GM03348 (cell line): ENCODE measurements around the gene CYBA.

Experiments used
- DNase-seq: peaks from one replicate; pipeline ENCODE4 v3.0.0; 2012; ENCODE audit warnings: low spot score

The CYBA gene

GRCh38 chr16:88662843-88663606 lies 12.2 kb upstream of the CYBA start, which contains the start of gene MVD:
MVD (minus strand) TSS chr16:88663091; CDS start chr16:88663080, 11 bp downstream.
- DNase-seq = peak; percentile 100

DNA sequence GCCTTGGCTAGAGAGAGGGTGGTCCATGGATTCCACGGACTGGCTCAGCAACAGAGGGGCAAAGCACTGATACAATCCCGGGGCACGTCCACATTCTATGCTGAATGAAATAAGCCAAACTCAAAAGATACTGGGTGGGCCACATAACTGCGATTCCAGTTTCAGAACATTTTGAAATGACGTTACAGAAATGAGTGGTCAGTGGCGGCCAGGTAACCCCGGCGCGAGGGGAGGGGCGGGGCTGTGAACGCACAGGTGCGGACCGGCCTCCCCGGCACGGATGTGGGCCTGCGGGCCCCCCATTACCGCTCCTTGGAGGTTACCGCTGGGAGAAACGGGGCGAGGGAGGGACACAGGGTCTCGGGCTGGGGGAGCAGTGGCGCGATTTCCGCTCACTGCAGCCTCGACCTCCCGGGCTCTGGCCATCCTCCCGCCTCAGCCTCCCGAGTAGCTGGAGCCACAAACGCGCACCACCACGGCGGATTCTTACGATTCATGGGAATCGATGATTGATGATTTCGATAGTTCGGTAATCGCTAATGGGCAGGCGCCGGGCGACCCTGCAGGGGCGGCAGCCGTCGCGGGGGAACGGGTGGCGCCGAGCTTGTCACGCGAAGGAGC lies 11.5 kb upstream of the CYBA start:
- no peak for DNase-seq

GRCh38 chr16:88661468-88661867 lies 10.6 kb upstream of the CYBA start:
- DNase-seq = no peak

GRCh38 chr16:88659160-88659559 lies 8.3 kb upstream of the CYBA start:
- no peak for DNase-seq

DNA sequence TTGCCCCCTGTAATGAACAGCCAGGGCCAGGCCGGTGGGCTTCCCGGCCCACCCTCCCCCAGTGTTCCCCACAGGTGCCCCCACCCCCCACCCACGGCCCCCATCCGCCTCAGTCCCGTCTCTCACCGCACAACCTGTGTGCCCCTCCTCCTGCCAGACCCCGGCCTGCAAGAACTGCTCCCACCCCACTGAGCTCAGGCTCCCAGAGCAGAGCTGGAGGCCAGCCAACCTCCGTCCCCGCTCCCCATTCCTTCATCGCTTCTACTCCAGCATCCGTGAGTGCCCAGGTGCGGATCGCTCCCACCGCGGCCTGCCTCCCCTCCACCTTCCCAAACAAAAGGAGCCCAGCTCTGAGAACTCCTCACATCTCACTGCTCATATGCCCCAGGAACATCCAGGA lies 7.9 kb upstream of the CYBA start:
- no peak for DNase-seq

GRCh38 chr16:88657371-88657770 lies 6.5 kb upstream of the CYBA start:
- no peak for DNase-seq

DNA sequence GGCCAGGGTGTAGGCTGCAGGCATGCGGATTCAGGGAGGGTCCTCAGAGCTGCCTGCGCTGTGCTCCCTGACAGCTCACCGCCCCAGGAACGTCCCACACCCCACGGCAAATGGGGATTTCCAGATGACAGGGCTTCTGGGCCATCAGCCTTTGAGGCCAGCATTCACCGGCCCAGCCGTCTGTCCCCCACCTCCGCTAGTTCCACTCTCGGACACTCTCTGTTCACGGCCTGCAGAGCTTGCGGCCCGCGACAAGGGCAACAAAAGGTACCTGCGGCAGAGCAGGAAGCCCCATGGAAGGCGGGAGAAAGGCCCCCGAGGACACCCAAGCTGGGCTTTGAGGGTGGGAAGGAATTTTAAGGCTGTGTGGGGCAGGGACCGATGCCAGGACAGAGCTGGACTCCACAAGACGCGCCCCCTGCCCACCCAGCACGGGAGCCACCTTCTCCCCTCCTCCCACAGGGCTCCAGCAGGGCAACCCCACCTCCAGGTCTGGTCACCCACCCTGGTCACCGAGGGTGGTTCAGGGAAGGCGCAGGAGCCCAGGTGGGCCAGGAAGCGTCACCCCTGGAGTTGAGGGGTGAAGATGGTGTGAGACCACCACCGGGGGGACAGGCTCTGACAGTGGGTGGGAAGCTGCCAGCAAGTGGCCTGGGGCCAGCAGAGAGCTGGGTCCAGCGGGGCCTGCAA lies 5.6 kb upstream of the CYBA start:
- no peak for DNase-seq

- no peak for DNase-seq
Measured at GRCh38 chr16:88655733-88656281, 5.0 kb upstream of the CYBA start.

GRCh38 chr16:88655053-88655732 lies 4.3 kb upstream of the CYBA start:
- DNase-seq = no peak

GRCh38 chr16:88654363-88655052 lies 3.7 kb upstream of the CYBA start:
- no peak for DNase-seq

DNA sequence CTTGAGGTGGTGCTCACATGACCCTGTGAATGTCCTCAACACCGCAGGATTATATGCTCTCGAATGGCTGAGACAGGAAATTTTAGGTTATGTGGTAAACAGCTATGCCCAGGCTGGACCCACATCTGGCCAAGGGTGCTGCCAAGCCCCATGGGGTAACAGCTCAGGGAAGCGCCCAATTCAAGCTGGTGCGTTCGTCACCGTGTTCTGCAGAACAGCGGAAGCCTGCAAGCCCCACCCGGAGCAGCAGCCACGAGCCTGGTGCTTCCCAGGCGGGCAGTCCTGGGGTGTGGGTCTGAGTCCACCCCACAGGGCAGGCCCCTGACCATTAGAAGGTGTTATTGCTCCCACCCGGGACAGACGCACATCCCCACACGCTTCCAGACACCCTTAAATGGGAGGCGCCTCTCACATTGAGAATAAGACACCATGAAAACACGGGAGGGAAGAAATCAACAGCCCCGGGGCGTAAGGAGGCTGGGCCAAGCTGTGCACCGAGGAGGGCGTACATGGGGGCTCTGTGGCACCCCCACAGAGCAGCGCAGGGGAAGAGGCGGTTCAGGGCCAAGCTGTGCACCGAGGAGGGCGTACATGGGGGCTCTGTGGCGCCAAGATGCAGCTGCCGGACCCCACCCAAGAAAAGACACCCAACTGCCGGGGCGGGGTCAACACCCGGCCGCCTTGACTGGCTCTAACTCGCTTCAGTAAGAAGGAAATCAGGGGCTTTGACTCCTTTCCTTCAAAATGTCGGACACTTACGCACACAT lies 2.9 kb upstream of the CYBA start:
- DNase-seq = no peak

DNA sequence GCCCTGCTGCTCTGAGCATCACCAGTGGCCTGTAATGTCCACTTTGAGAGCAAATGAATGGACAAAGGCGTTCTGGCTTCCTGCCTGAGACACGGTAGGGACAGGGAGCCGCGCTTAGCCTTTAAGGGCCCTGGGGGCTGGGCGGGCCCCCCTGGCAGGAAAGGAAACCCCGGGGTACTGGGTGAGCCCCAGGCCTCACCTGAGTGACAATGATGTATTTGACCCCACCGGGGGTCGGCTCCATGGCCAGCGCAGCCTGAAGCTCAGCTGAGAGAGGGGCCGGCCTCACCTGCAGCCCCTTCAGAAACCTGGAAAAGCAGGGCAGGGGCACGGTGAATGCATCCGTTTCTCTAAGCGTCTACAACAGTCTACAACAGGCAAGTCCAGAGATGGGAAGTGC lies 2.2 kb upstream of the CYBA start:
- no peak for DNase-seq

- DNase-seq = no peak
Measured at GRCh38 chr16:88652762-88653063, 1.9 kb upstream of the CYBA start.

- no peak for DNase-seq
Measured at GRCh38 chr16:88651989-88652761, 1.3 kb upstream of the CYBA start.

- no peak for DNase-seq
Measured at GRCh38 chr16:88651276-88651988, 579 bp upstream of the CYBA start.

DNA sequence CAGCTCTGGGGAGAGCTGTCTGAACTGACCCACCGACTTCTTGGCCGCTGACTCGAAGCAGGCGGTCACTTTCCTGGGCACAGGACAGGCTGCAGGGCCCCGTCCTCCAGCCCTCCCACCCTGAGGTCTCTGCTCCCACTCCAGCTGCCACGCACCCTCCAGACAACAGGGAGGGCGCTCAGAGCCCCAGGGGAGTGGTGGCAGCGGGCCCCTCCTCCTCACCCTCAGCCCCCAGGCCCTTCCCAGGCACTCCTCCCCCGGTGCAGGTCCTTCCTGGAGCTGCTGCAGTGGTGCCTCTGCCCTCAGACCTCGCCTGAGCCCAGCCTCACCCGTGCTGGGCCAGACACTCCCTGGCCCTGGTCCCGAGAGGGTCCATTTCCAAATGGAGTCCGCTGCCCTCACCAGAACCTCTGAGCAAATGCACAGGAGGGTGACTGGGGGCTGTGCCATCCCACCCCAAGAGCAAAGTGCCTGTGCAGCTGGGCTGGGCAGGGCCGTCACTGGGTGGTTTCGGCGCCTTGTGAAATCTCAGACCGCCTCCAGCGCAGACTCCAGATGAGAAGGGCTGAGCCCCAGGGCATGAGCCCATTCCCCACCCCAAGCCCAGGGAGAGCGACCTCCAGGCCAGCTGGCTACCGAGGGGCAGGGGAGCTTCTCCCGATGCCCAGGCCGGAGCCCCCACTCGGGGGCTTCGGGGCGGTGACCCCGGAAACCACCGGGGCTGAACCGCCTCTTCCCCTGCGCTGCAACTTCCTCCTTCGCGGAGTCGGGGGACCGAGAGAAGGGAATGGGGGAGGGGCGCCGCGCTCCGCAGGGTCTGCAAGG lies 717 bp downstream of the CYBA start:
- DNase-seq = peak; percentile 78

GRCh38 chr16:88649195-88649923 lies 1.5 kb downstream of the CYBA start:
- no peak for DNase-seq
